Heart right ventricle (tissue), 16 donors: Measurements from ENCODE around the gene PLXNC1. TPM values are rescaled to one million over a fixed set of nuclear protein-coding genes. Genes with fewer than 3 reads are reported as not detected.
A peak's percentile ranks its signal among the peaks of the same experiment; 100 is the strongest.

Experiments
- ATAC-seq, 8 donors: fragments of 200-7000 bp; cut with Tn5 transposase; one replicate each; pipeline ENCODE4 v1.9.1; 2020; ENCODE audit warnings: mild to moderate bottlenecking in 8 of 8, moderate library complexity in 8 of 8, moderate number of reproducible peaks in 1 of 8
- DNase-seq, 2 donors: peaks; one replicate each; pipeline ENCODE4 v3.0.0-alpha.2; 2020
- H3K27ac ChIP-seq, 10 donors: fragments of 200-600 bp; sonication (generic) in 2 of 10; one replicate each; pipeline versions ENCODE4 v1.5.0 to v1.8.0; 2020 to 2022; ENCODE audit warnings: mild to moderate bottlenecking in 3 of 10
- H3K27me3 ChIP-seq, 7 donors: fragments of 200-600 bp; one replicate each; pipeline ENCODE4 v1.8.0; 2021 to 2022; ENCODE audit warnings: mild to moderate bottlenecking in 2 of 7
- H3K36me3 ChIP-seq, 9 donors: fragments of 200-600 bp; sonication (generic) in 1 of 9; one replicate each; pipeline versions ENCODE4 v1.5.0 to v1.8.0; 2020 to 2022; ENCODE audit warnings: mild to moderate bottlenecking in 2 of 9
- H3K4me1 ChIP-seq, 9 donors: fragments of 200-600 bp; sonication (generic) in 1 of 9; one replicate each; pipeline versions ENCODE4 v1.5.0 to v1.8.0; 2020 to 2022; ENCODE audit warnings: mild to moderate bottlenecking in 4 of 9
- H3K4me3 ChIP-seq, 10 donors: fragments of 200-600 bp; sonication (generic) in 2 of 10; one replicate each; pipeline versions ENCODE4 v1.5.0 to v1.8.0; 2020 to 2022; ENCODE audit warnings: mild to moderate bottlenecking in 7 of 10, moderate library complexity in 2 of 10
- H3K9me3 ChIP-seq, 11 donors: fragments of 200-600 bp in 10 of 11; sonication (generic) in 2 of 11; one replicate each; pipeline versions ENCODE4 v1.5.0 to v1.8.0; 2013 to 2022; ENCODE audit warnings: mild to moderate bottlenecking in 2 of 11, control low read depth in 1 of 11, moderate library complexity in 1 of 11
- CTCF ChIP-seq, 9 donors: fragments of 200-600 bp; sonication (generic) in 2 of 9; IDR thresholded peaks; one replicate each; pipeline versions ENCODE4 v1.5.0 to v1.8.0; 2021 to 2022; ENCODE audit warnings: antibody characterized with exemption in 9 of 9, mild to moderate bottlenecking in 5 of 9, moderate library complexity in 1 of 9
- WGBS, 2 donors: extraction: QIAGEN DNeasy Blood & Tissue Kit; methylation state at CpG; one replicate each; pipeline ENCODE4 v1.1.7; 2013; ENCODE audit warnings: inconsistent platforms in 1 of 2; 5-methylcytosine and 5-hydroxymethylcytosine counted together
- intact Hi-C, 10 donors: fragments of 100-400 bp; cut with DNase I; formaldehyde crosslinking; loops; one replicate each; pipeline versions ENCODE4 v1.11.1 to v1.14.2; 2022
- polyA plus RNA-seq, 2 donors: library from polyadenylated mRNA; stranded (reverse); fragments of 200-250 nt; gene quantifications; one replicate each; pipeline ENCODE4 v1.2.3, GENCODE V29; 2013
- total RNA-seq, 10 donors: library from RNA; stranded (reverse); fragmentation: NEBNext Ultra II Directional in 3 of 10; extraction: Animal tissue kit (Norgen Biotek cat#: 25700) in 3 of 10; gene quantifications; one replicate each; pipeline versions ENCODE4 v1.2.1 to v1.2.4, GENCODE V29; 2021 to 2023
- donor health status: Arrhythmogenic right ventricular cardiomyopathy.
- donor health status: ischemic (EF 13 %, LVEDD 7.1; RV severe dilation, severe dysfunction).
- donor health status: healthy with polysubstance abuse.
- donor health status: DM: no; HTN: yes; CAD: no.
- donor health status: DM: no; HTN: no; CAD: no.
- donor health status: ischemic (EF 25% LVEDD 6.9; RV normal size, moderate dysfunction).
- donor health status: ischemic (EF 25% LVEDD 5.7; RV mildly dilated, moderate dysfunction).
- donor health status: healthy.
- donor health status: DM: yes; HTN: yes; CAD: no.
- donor health status: Ischemic cardiomyopathy.
- donor health status: ischemic (EF 35%, LVEDD 5.7; RV mildly dilated, moderate dysfunction).
- donor health status: nonischemic (EF 11% LVEDD 7.7; RV severe dilation, severe dysfunction).
- donor health status: DM: yes; HTN: yes; CAD: no.
- donor health status: PGD.
- donor health status: ischemic (EF 29% LVEDD 5.4; RV normal size, mild dysfunction).
- donor health status: nonischemic (EF 23%, LVEDD 6.1; RV moderate dilation, normal function).

The PLXNC1 gene
- total and polyA plus RNA-seq, 12 donors = 0.72 to 8.5 (median 2.7) TPM

DNA sequence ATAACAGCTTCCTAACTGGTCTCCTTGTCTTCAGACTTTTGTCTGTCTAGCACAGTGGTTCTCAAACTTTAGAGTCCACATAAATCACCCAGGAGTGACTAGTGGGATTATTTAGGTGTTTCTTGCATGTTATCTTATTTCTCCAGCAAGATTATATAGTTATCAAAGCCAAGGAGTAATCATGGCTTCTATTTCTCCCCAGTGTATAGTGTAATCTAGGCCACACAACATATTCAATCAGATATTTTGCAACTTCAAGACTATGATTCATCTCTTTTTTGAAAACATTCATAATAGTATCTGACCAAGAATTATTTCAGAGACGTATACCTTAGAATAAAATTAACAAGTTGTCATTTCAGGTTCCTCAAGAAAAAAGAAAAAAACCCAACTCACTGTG, 179.4 kb downstream of the PLXNC1 start:
- no peaks in the 10 kb centered on the region for H3K4me1 ChIP-seq
- 88 to 95% methylated on average over 1 of the region's 1 CpG for WGBS, 2 donors
- no peak for ATAC-seq
- H3K27ac ChIP-seq = no peak overlapping the region
- TF ChIP-seq CTCF (IDR thresholded peaks at IDR 0.05) = no peak
- H3K27me3 ChIP-seq = no peaks in the 10 kb centered on the region
- H3K36me3 ChIP-seq = peaks cover 0 to 76% (median 9%) of the 10 kb centered on the region in 9 donors
- no peak overlapping the region for H3K4me3 ChIP-seq
- intact Hi-C loops = loop anchor here in 3 of 10 donors (5.0 to 10.0 kb wide), 2 partner anchors 204 to 207 kb away; no protein-coding TSS in a partner anchor
- no peaks in the 10 kb centered on the region for H3K9me3 ChIP-seq
- DNase-seq = no peak

DNA sequence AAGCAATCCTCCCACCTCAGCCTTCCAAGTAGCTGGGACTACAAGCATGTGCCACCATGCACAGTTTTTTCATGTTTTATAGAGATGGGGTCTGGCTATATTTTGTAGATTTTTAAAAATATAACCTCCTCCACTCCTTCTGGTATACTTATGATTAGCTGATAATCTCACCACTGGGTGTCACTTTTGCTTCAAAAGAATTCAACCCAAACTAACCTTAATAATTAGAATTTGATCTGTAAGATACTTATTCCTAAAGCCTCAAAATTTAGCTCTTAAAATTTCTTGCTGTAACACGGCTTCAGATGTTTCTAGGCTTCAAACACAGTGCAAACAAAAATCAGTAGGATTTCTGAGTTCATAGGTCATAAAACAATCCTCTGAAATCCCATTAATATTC, 181.0 kb downstream of the PLXNC1 start:
- ATAC-seq (no peak), DNase-seq (no peak)
- peak in 5 of 9 donors; percentile 15 to 31 (median 20) for TF ChIP-seq CTCF (IDR thresholded peaks at IDR 0.05)
- H3K4me1 ChIP-seq = peaks cover 0 to 11% (median 0%) of the 10 kb centered on the region in 9 donors
- no peaks in the 10 kb centered on the region for H3K27me3 ChIP-seq
- no peaks in the 10 kb centered on the region for H3K9me3 ChIP-seq
- no peak overlapping the region for H3K4me3 ChIP-seq
- 92 to 96% methylated on average over 1 of the region's 1 CpG for WGBS, 2 donors
- H3K36me3 ChIP-seq = peaks cover 0 to 61% (median 0%) of the 10 kb centered on the region in 9 donors
- intact Hi-C loops = loop anchor here in 3 of 10 donors (5.0 to 10.0 kb wide), 2 partner anchors 203 to 205 kb away; no protein-coding TSS in a partner anchor
- H3K27ac ChIP-seq = no peak overlapping the region

DNA sequence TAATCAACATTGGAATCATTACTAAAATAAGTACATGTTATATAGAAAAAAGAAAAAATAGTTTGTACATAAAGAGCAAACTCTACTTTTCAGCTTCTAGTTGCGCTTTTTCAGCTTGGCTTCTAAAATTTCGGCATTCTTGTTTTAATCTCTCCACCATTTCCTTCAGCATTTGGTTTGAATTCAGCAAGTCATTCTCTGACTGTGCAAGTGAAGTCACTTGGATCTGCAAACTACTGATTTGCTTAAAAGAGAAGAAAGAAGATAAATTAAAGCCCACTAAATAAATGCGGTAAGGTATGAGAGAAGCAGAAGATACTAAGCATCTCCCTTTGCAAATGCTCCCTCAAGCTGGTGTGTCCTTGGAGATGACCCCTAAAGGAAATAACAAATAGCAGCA, 185.0 kb downstream of the PLXNC1 start:
- TF ChIP-seq CTCF (IDR thresholded peaks at IDR 0.05) = no peak
- Histone ChIP-seq H3K4me1 (peaks cover 0 to 21% (median 6%) of the 10 kb centered on the region in 9 donors), H3K27me3 (no peaks in the 10 kb centered on the region), H3K4me3 (no peak overlapping the region), H3K27ac (no peak overlapping the region), H3K36me3 (peaks cover 0 to 34% (median 0%) of the 10 kb centered on the region in 9 donors), H3K9me3 (no peaks in the 10 kb centered on the region)
- intact Hi-C loops = loop anchor here in 2 of 10 donors (10.0 kb wide), 1 partner anchor 201 kb away; no protein-coding TSS in a partner anchor
- DNase-seq (no peak), ATAC-seq (no peak)
- 91 to 94% methylated on average over 3 of the region's 3 CpGs for whole genome bisulfite sequencing, 2 donors

- DNase-seq (no peak), ATAC-seq (peak in 3 of 8 donors; percentile 51 to 55 (median 51))
- Histone ChIP-seq H3K36me3 (peaks cover 0 to 7% (median 0%) of the 10 kb centered on the region in 9 donors), H3K4me3 (no peak overlapping the region), H3K27ac (peak overlapping the region in 1 of 10 donors; percentile 10), H3K27me3 (no peaks in the 10 kb centered on the region), H3K9me3 (no peaks in the 10 kb centered on the region), H3K4me1 (peaks cover 0 to 21% (median 6%) of the 10 kb centered on the region in 9 donors)
- intact Hi-C loops = loop anchor here in 2 of 10 donors (10.0 kb wide), 1 partner anchor 198 kb away; no protein-coding TSS in a partner anchor
- no peak for TF ChIP-seq CTCF (IDR thresholded peaks at IDR 0.05)
- WGBS, 2 donors = 33 to 49% methylated on average over 5 of the region's 5 CpGs
Observed at GRCh38 chr12:94336211-94336925, 188.0 kb downstream of the PLXNC1 start.
